SK-N-SH treated with all-trans-retinoic acid at 6 μM for 48 hours (cell line): ENCODE measurements around the gene NFS1.

ENCODE experiments used
- ARNTL ChIP-seq: fragments of 450-650 bp; formaldehyde crosslinking; IDR thresholded peaks from 2 replicates; pipeline ENCODE4 v1.5.0; 2020; ENCODE audit warnings: low read depth, mild to moderate bottlenecking, moderate library complexity, borderline replicate concordance
- BACH2 ChIP-seq: fragments of 250-450 bp; sonication (Bioruptor Pico); IDR thresholded peaks from 2 replicates; pipeline ENCODE4 v1.9.0; 2021; ENCODE audit warnings: mild to moderate bottlenecking, borderline replicate concordance
- GLIS3 ChIP-seq: fragments of 250-450 bp; sonication (Bioruptor Pico); IDR thresholded peaks from 2 replicates; pipeline ENCODE4 v1.5.0; 2020; ENCODE audit warnings: mild to moderate bottlenecking, moderate library complexity
- RARB ChIP-seq: fragments of 250-450 bp; sonication (Bioruptor Pico); IDR thresholded peaks from 2 replicates; pipeline ENCODE4 v1.8.0; 2021; ENCODE audit warnings: mild to moderate bottlenecking, moderate library complexity
- TCF4 ChIP-seq: fragments of 250-450 bp; sonication (Bioruptor Pico); IDR thresholded peaks from 2 replicates; pipeline ENCODE4 v1.8.0; 2021; ENCODE audit warnings: mild to moderate bottlenecking, moderate library complexity, borderline replicate concordance
- TSHZ2 ChIP-seq: fragments of 250-450 bp; sonication (Bioruptor Pico); IDR thresholded peaks from 2 replicates; pipeline ENCODE4 v1.5.0; 2020; ENCODE audit warnings: mild to moderate bottlenecking, moderate library complexity
- ZFP3 ChIP-seq: fragments of 250-450 bp; sonication (Bioruptor Pico); IDR thresholded peaks from 2 replicates; pipeline ENCODE4 v1.5.0; 2020; ENCODE audit warnings: mild to moderate bottlenecking, moderate library complexity
- ZFP30 ChIP-seq: fragments of 450-650 bp; formaldehyde crosslinking; IDR thresholded peaks from 2 replicates; pipeline ENCODE4 v1.5.0; 2022; ENCODE audit warnings: mild to moderate bottlenecking, moderate library complexity
- ZNF70 ChIP-seq: fragments of 450-650 bp; formaldehyde crosslinking; IDR thresholded peaks from 2 replicates; pipeline ENCODE4 v1.5.0; 2020; ENCODE audit warnings: mild to moderate bottlenecking, moderate library complexity
- TF ChIP-seq, protein P1 (sequence below): fragments of 250-450 bp; sonication (Bioruptor Pico); IDR thresholded peaks from 2 replicates; pipeline ENCODE4 v1.5.1; 2020; ENCODE audit warnings: low read depth, mild to moderate bottlenecking, moderate library complexity
- TF ChIP-seq, protein P2 (sequence below): fragments of 250-450 bp; sonication (Bioruptor Pico); IDR thresholded peaks from 2 replicates; pipeline ENCODE4 v1.8.0; 2020; ENCODE audit warnings: mild to moderate bottlenecking, moderate library complexity, borderline replicate concordance

GRCh38 chr20:35638751-35639150 is 60.4 kb downstream of the NFS1 start:
- TF ChIP-seq, protein P1, sequence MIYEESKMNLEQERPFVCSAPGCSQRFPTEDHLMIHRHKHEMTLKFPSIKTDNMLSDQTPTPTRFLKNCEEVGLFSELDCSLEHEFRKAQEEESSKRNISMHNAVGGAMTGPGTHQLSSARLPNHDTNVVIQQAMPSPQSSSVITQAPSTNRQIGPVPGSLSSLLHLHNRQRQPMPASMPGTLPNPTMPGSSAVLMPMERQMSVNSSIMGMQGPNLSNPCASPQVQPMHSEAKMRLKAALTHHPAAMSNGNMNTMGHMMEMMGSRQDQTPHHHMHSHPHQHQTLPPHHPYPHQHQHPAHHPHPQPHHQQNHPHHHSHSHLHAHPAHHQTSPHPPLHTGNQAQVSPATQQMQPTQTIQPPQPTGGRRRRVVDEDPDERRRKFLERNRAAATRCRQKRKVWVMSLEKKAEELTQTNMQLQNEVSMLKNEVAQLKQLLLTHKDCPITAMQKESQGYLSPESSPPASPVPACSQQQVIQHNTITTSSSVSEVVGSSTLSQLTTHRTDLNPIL, result no peak
- TF ChIP-seq ZNF70 (CRISPR knock-in tag), result no peak
- TF ChIP-seq ZFP30 (CRISPR knock-in tag), result no peak
- TF ChIP-seq RARB (CRISPR knock-in tag), result no peak
- TF ChIP-seq ARNTL (CRISPR knock-in tag), result no peak
- TF ChIP-seq BACH2 (CRISPR knock-in tag), result no peak
- no peak for TF ChIP-seq TCF4
- TF ChIP-seq TSHZ2, result no peak
- no peak for TF ChIP-seq ZFP3 (CRISPR knock-in tag)
- TF ChIP-seq, protein P2, sequence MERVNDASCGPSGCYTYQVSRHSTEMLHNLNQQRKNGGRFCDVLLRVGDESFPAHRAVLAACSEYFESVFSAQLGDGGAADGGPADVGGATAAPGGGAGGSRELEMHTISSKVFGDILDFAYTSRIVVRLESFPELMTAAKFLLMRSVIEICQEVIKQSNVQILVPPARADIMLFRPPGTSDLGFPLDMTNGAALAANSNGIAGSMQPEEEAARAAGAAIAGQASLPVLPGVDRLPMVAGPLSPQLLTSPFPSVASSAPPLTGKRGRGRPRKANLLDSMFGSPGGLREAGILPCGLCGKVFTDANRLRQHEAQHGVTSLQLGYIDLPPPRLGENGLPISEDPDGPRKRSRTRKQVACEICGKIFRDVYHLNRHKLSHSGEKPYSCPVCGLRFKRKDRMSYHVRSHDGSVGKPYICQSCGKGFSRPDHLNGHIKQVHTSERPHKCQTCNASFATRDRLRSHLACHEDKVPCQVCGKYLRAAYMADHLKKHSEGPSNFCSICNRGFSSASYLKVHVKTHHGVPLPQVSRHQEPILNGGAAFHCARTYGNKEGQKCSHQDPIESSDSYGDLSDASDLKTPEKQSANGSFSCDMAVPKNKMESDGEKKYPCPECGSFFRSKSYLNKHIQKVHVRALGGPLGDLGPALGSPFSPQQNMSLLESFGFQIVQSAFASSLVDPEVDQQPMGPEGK (CRISPR knock-in tag), result no peak
- no peak for TF ChIP-seq GLIS3 (CRISPR knock-in tag)
